NCI-H510A (cell line): Measurements from ENCODE around the gene ANKRD13C.

ENCODE experiments used
- DNase-seq: peaks from one replicate; lab custom pipeline; 2025; lab: John Stamatoyannopoulos, UW

Gene ANKRD13C

GRCh38 chr1:70220015-70220414 lies 134.5 kb downstream of the ANKRD13C start:
- no peak for DNase-seq

GRCh38 chr1:70211541-70211940 lies 143.0 kb downstream of the ANKRD13C start:
- DNase-seq, result no peak

GRCh38 chr1:70210820-70211219 lies 143.7 kb downstream of the ANKRD13C start:
- no peak for DNase-seq
